ENCODE results near the gene RNF145. TPM values are rescaled to one million over a fixed set of nuclear protein-coding genes. Genes with fewer than 3 reads are reported as not detected.
A peak's percentile ranks its signal among the peaks of the same experiment; 100 is the strongest.

RNF145 gene
- total RNA-seq, 1 donor from 2014 or later, result 67.8 TPM

DNA sequence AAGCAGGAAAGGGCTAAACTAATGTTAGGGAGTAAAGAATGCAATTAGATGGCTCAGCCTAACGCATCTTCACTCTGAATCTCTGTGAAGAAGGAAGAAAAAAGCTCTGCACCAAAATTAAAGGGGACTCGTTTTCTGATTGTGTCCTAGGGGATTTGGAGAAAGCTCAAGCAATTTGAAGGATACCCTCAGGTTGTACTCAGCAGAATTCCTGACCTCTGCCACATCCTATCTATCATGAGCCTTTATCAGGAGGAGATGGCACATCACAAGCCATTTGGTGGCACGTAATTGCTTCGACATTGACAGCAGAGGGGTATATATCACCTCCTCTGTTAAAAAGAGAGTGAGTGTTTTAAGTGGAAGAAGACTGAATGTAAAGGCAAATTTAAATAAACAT, 77.4 kb downstream of the RNF145 start:
- intact Hi-C loops (cut with DNase I), result loop anchor here (10.0 kb wide), 1 partner anchor 1057 kb away; no protein-coding TSS in a partner anchor

DNA sequence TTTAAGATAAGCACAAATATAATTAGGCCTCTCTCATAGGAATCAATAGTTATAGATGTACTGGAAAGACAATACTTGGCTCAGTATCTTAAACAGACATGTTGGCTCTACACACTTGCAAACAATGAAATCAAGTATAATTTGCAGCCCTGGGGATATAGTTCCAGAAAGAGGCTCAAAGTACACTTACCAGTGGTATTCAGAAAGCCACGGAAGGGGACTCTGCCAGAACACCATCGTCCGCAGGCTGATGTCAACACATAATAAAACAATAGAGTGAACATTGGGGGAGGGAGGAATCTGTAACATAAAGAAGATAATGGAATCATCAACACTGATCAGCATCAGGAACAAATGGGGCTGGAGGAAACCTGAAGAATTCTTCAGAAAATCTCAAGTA, 78.5 kb downstream of the RNF145 start:
- DNase-seq (ENCODE audit: extremely low spot score in 2 of 2), result no peak
- peaks cover 9% of the 10 kb centered on the region for H3K4me1 ChIP-seq
- no peak overlapping the region for H3K4me3 ChIP-seq
- H3K9me3 ChIP-seq, result no peaks in the 10 kb centered on the region
- TF ChIP-seq POLR2AphosphoS5 (IDR thresholded peaks at IDR 0.05; ENCODE audit: insufficient read depth in 1 of 2, low read depth in 1 of 2) (no peak), POLR2A (IDR thresholded peaks at IDR 0.05) (no peak)
- TF ChIP-seq, protein P1, sequence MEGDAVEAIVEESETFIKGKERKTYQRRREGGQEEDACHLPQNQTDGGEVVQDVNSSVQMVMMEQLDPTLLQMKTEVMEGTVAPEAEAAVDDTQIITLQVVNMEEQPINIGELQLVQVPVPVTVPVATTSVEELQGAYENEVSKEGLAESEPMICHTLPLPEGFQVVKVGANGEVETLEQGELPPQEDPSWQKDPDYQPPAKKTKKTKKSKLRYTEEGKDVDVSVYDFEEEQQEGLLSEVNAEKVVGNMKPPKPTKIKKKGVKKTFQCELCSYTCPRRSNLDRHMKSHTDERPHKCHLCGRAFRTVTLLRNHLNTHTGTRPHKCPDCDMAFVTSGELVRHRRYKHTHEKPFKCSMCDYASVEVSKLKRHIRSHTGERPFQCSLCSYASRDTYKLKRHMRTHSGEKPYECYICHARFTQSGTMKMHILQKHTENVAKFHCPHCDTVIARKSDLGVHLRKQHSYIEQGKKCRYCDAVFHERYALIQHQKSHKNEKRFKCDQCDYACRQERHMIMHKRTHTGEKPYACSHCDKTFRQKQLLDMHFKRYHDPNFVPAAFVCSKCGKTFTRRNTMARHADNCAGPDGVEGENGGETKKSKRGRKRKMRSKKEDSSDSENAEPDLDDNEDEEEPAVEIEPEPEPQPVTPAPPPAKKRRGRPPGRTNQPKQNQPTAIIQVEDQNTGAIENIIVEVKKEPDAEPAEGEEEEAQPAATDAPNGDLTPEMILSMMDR (IDR thresholded peaks at IDR 0.05), result no peak
- no peaks in the 10 kb centered on the region for H3K27me3 ChIP-seq
- intact Hi-C loops (cut with DNase I), result loop anchor here (10.0 kb wide), 1 partner anchor 1056 kb away; no protein-coding TSS in a partner anchor
- no peak overlapping the region for H3K27ac ChIP-seq
- H3K36me3 ChIP-seq, result no peaks in the 10 kb centered on the region

More for the DNA sequence above, 77.4 kb downstream of the RNF145 start:
- Histone ChIP-seq H3K36me3 (no peaks in the 10 kb centered on the region), H3K4me3 (no peak overlapping the region), H3K9me3 (no peaks in the 10 kb centered on the region), H3K27me3 (no peaks in the 10 kb centered on the region), H3K4me1 (peaks cover 9% of the 10 kb centered on the region), H3K27ac (peak overlapping the region; percentile 12)
- DNase-seq (ENCODE audit: extremely low spot score in 2 of 2), result no peak
- TF ChIP-seq, protein P1 (IDR thresholded peaks at IDR 0.05), result no peak
- TF ChIP-seq POLR2A (IDR thresholded peaks at IDR 0.05), result no peak

DNA sequence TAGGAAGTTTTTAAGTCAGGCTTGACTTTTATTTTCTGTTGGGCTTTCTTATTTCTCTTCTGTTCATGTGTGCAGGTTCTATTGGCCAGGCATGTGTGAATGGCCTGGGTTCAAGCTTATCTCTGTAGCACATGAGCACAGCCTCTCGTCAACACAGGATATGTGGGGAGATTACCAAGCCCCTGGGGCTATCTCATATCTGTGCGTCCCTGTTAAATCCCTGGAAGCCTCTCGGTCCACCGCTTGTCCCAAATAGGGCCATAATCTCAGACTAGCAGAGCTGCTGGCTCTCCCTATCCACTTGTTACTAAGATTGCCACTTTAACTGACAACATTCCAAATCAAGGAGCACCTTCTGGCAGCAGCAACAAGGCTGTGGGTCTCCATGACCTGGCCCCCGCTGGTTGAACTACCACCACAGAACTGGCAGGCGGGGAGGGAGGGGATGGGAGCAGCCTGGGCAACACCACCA, 81.2 kb downstream of the RNF145 start:
- no peak overlapping the region for H3K27ac ChIP-seq
- intact Hi-C loops (cut with DNase I), result no loop called here
- TF ChIP-seq POLR2AphosphoS5 (IDR thresholded peaks at IDR 0.05; ENCODE audit: insufficient read depth in 1 of 2, low read depth in 1 of 2), result no peak
- TF ChIP-seq, protein P1 (IDR thresholded peaks at IDR 0.05), result no peak
- no peak for TF ChIP-seq POLR2A (IDR thresholded peaks at IDR 0.05)
- peaks cover 9% of the 10 kb centered on the region for H3K4me1 ChIP-seq
- H3K27me3 ChIP-seq, result no peaks in the 10 kb centered on the region
- no peaks in the 10 kb centered on the region for H3K36me3 ChIP-seq
- no peak for DNase-seq (ENCODE audit: extremely low spot score in 2 of 2)
- no peaks in the 10 kb centered on the region for H3K9me3 ChIP-seq
- no peak overlapping the region for H3K4me3 ChIP-seq

DNA sequence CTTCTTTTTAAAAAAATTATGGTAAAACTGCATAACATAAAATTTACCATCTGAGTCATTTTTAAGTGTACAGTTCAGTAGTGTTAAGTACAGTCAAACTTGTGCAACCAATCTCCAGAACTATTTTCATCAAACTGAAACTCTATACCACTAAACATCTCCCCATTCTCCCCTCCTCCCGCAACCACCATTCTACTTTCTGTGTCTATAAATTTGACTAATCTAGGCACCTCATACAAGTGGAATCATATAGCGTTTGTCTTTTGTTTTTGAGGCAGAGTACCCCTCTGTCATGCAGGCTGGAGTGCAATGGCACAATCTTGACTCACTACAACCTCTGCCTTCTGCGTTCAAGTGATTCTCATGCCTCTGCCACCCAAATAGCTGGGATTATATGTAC, 85.7 kb downstream of the RNF145 start:
- Histone ChIP-seq H3K27ac (no peak overlapping the region), H3K36me3 (no peaks in the 10 kb centered on the region), H3K9me3 (no peaks in the 10 kb centered on the region), H3K4me3 (no peak overlapping the region), H3K27me3 (no peaks in the 10 kb centered on the region), H3K4me1 (no peaks in the 10 kb centered on the region)
- TF ChIP-seq POLR2AphosphoS5 (IDR thresholded peaks at IDR 0.05; ENCODE audit: insufficient read depth in 1 of 2, low read depth in 1 of 2), result no peak
- no peak for TF ChIP-seq POLR2A (IDR thresholded peaks at IDR 0.05)
- no peak for DNase-seq (ENCODE audit: extremely low spot score in 2 of 2)
- intact Hi-C loops (cut with DNase I), result no loop called here

DNA sequence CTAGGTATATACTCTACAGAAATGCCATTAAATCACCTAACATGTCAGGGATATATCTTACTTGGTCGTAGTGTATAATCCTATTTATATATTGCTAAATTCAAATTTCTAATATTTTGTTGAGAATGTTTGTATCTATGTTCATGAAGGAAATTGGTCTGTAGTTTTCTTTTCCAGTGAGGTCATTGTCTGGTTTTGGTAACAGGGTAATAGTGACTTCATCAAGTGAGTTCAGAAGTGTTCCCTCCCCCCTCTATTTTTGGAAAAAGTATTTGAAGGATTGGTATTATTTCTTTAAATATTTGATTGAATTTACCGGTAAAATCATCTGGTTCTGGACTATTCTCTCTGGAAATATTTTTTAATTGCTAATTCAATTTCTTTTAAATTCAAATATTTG, 86.2 kb downstream of the RNF145 start:
- no peaks in the 10 kb centered on the region for H3K9me3 ChIP-seq
- no peaks in the 10 kb centered on the region for H3K27me3 ChIP-seq
- TF ChIP-seq, protein P1 (IDR thresholded peaks at IDR 0.05), result no peak
- TF ChIP-seq POLR2AphosphoS5 (IDR thresholded peaks at IDR 0.05; ENCODE audit: insufficient read depth in 1 of 2, low read depth in 1 of 2), result no peak
- TF ChIP-seq POLR2A (IDR thresholded peaks at IDR 0.05), result no peak
- DNase-seq (ENCODE audit: extremely low spot score in 2 of 2), result no peak
- no peaks in the 10 kb centered on the region for H3K36me3 ChIP-seq
- intact Hi-C loops (cut with DNase I), result no loop called here
- no peaks in the 10 kb centered on the region for H3K4me1 ChIP-seq
- no peak overlapping the region for H3K27ac ChIP-seq
- no peak overlapping the region for H3K4me3 ChIP-seq
